ENCODE data around the gene PCNA. TPM values are rescaled to one million over a fixed set of nuclear protein-coding genes. Genes with fewer than 3 reads are reported as not detected.

The PCNA gene
- total RNA-seq, 4 donors from 2014 or later: 18.3 to 56.7 (median 38.2) TPM

DNA sequence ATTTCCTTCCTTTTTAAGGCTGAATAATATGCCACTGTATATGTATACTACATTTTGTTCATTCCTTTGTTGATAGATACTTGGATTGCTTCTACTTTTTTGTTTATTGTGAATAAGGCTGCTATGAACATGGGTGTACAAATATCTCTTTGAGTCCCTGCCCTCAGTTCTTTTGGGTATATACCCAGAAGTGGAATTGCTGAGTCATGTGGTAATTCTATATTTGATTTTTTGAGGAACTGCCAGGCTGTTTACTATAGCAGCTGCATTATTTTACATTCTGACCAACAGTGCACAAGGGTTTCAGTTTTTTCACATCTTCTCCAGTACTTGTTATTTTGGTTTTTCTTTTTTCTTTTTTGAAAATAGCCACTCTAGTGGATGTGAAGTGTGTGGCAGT is 41.1 kb upstream of the PCNA start:
- no peaks in the 10 kb centered on the region for H3K36me3 ChIP-seq
- no peak for DNase-seq
- in situ Hi-C loops (cut with MboI; ENCODE audit: low pct_ligation_motif_present in 1 of 4, low pct_unique_long_range_greater_than_20kb in 1 of 4, low sequenced_read_pairs in 3 of 4) (no loop called here), intact Hi-C loops (cut with DNase I; ENCODE audit: low total_unique reads) (no loop called here)
- H3K9me3 ChIP-seq: no peaks in the 10 kb centered on the region
- TF ChIP-seq POLR2A (IDR thresholded peaks at IDR 0.05) (no peak), EP300 (IDR thresholded peaks at IDR 0.05; ENCODE audit: low read depth) (no peak), POLR2AphosphoS5 (IDR thresholded peaks at IDR 0.05) (no peak)
- TF ChIP-seq, protein P1, sequence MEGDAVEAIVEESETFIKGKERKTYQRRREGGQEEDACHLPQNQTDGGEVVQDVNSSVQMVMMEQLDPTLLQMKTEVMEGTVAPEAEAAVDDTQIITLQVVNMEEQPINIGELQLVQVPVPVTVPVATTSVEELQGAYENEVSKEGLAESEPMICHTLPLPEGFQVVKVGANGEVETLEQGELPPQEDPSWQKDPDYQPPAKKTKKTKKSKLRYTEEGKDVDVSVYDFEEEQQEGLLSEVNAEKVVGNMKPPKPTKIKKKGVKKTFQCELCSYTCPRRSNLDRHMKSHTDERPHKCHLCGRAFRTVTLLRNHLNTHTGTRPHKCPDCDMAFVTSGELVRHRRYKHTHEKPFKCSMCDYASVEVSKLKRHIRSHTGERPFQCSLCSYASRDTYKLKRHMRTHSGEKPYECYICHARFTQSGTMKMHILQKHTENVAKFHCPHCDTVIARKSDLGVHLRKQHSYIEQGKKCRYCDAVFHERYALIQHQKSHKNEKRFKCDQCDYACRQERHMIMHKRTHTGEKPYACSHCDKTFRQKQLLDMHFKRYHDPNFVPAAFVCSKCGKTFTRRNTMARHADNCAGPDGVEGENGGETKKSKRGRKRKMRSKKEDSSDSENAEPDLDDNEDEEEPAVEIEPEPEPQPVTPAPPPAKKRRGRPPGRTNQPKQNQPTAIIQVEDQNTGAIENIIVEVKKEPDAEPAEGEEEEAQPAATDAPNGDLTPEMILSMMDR (IDR thresholded peaks at IDR 0.05): no peak
- peaks cover 0 to 16% (median 3%) of the 10 kb centered on the region in 4 donors for H3K4me1 ChIP-seq
- no peak overlapping the region for H3K27ac ChIP-seq
- H3K4me3 ChIP-seq: no peak overlapping the region
- no peaks in the 10 kb centered on the region for H3K27me3 ChIP-seq

DNA sequence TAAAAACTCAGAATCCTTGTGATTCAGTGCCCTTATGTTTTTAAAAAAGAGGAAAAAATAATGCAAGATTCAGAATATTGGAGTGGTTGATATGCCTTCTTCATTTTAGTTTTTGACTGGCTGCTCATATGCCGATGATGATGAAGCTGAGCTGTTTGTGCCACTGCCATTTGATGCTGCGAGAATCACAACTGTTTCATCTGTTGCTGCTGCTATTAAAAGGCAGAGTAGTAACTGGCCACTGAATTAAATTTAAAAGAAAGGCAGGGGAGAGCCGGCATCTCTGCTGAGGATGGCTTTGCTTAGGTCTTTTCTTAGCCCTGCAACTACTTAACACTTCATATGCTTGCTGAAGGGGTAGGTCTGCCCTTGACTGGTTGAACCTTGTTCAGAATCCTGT is 40.2 kb upstream of the PCNA start:
- intact Hi-C loops (cut with DNase I; ENCODE audit: low total_unique reads): no loop called here
- H3K9me3 ChIP-seq: no peaks in the 10 kb centered on the region
- H3K4me3 ChIP-seq: no peak overlapping the region
- TF ChIP-seq, protein P1 (IDR thresholded peaks at IDR 0.05): no peak
- TF ChIP-seq POLR2A (IDR thresholded peaks at IDR 0.05) (no peak), EP300 (IDR thresholded peaks at IDR 0.05; ENCODE audit: low read depth) (no peak), POLR2AphosphoS5 (IDR thresholded peaks at IDR 0.05) (no peak)
- no peaks in the 10 kb centered on the region for H3K27me3 ChIP-seq
- peaks cover 0 to 22% (median 7%) of the 10 kb centered on the region in 4 donors for H3K4me1 ChIP-seq
- no peak overlapping the region for H3K27ac ChIP-seq
- no peak for DNase-seq
- WGBS, 2 donors (ENCODE audit: low coverage in 1 of 2): 77 to 81% methylated on average over 3 of the region's 3 CpGs
- H3K36me3 ChIP-seq: no peaks in the 10 kb centered on the region
- in situ Hi-C loops (cut with MboI; ENCODE audit: low pct_ligation_motif_present in 1 of 4, low pct_unique_long_range_greater_than_20kb in 1 of 4, low sequenced_read_pairs in 3 of 4): no loop called here

- in situ Hi-C loops (cut with MboI; ENCODE audit: low pct_ligation_motif_present in 1 of 4, low pct_unique_long_range_greater_than_20kb in 1 of 4, low sequenced_read_pairs in 3 of 4) (no loop called here), intact Hi-C loops (cut with DNase I; ENCODE audit: low total_unique reads) (no loop called here)
- peaks cover 0 to 46% (median 31%) of the 10 kb centered on the region in 4 donors for H3K4me1 ChIP-seq
- H3K27ac ChIP-seq: no peak overlapping the region
- no peak for DNase-seq
- 54 to 62% methylated on average over 3 to 4 of the region's 4 CpGs for WGBS, 2 donors (ENCODE audit: low coverage in 1 of 2)
- no peaks in the 10 kb centered on the region for H3K27me3 ChIP-seq
- no peaks in the 10 kb centered on the region for H3K36me3 ChIP-seq
- no peak for TF ChIP-seq POLR2AphosphoS5 (IDR thresholded peaks at IDR 0.05)
- TF ChIP-seq, protein P1 (IDR thresholded peaks at IDR 0.05): no peak
- no peak for TF ChIP-seq EP300 (IDR thresholded peaks at IDR 0.05; ENCODE audit: low read depth)
- no peak for TF ChIP-seq POLR2A (IDR thresholded peaks at IDR 0.05)
- no peaks in the 10 kb centered on the region for H3K9me3 ChIP-seq
- H3K4me3 ChIP-seq: no peak overlapping the region
Measured at GRCh38 chr20:5156675-5157448, 37.1 kb upstream of the PCNA start.

- no peak for DNase-seq
- intact Hi-C loops (cut with DNase I; ENCODE audit: low total_unique reads) (no loop called here), in situ Hi-C loops (cut with MboI; ENCODE audit: low pct_ligation_motif_present in 1 of 4, low pct_unique_long_range_greater_than_20kb in 1 of 4, low sequenced_read_pairs in 3 of 4) (no loop called here)
- Histone ChIP-seq H3K9me3 (no peaks in the 10 kb centered on the region), H3K4me3 (no peak overlapping the region), H3K27ac (peak overlapping the region in 1 of 4 donors; percentile 3), H3K36me3 (no peaks in the 10 kb centered on the region), H3K4me1 (peaks cover 0 to 57% (median 38%) of the 10 kb centered on the region in 4 donors), H3K27me3 (no peaks in the 10 kb centered on the region)
- TF ChIP-seq POLR2AphosphoS5 (IDR thresholded peaks at IDR 0.05) (no peak), EP300 (IDR thresholded peaks at IDR 0.05; ENCODE audit: low read depth) (no peak), POLR2A (IDR thresholded peaks at IDR 0.05) (no peak)
- TF ChIP-seq, protein P1 (IDR thresholded peaks at IDR 0.05): no peak
- WGBS, 2 donors (ENCODE audit: low coverage in 1 of 2): 74 to 82% methylated on average over 2 of the region's 2 CpGs
Measured at GRCh38 chr20:5155404-5155803, 35.6 kb upstream of the PCNA start.

All from transverse colon (tissue), 4 donors.